ENCODE results near the gene SSNA1.

The SSNA1 gene

DNA sequence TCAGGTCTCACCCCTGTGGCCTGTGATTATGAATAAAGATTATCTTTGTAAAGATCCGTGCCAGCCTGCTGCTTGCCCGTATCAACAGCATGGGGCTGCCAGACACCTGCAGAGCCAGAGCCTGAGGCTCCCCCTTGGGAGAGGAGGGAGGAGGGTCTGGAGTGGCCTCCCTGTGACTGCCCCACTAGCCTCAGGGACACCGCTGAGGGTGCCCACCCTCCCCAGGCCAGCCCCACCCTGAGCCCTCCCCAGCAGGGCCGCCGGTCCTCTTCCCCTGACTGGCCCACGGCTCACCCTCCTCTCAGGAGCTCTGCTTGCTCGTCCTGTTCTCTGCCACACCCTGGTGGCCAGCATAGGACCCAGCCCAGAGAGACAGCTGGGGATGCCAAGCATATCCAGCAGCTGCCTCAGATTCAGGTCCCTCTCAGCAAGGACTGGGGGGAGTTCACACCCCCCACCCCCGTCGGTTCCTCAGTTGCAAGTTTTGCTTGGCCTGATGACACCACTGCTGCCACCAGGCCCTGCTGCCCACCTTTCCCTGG, 1.9 kb downstream of the SSNA1 start:
- DNase-seq (ENCODE audit: low spot score) (no peak), ATAC-seq (ENCODE audit: low read depth) (no peak)
- peaks cover 20% of the 10 kb centered on the region for H3K36me3 ChIP-seq (ENCODE audit: low read depth)
- no peak overlapping the region for H3K4me3 ChIP-seq (ENCODE audit: severe bottlenecking)
- TF ChIP-seq, protein P1, sequence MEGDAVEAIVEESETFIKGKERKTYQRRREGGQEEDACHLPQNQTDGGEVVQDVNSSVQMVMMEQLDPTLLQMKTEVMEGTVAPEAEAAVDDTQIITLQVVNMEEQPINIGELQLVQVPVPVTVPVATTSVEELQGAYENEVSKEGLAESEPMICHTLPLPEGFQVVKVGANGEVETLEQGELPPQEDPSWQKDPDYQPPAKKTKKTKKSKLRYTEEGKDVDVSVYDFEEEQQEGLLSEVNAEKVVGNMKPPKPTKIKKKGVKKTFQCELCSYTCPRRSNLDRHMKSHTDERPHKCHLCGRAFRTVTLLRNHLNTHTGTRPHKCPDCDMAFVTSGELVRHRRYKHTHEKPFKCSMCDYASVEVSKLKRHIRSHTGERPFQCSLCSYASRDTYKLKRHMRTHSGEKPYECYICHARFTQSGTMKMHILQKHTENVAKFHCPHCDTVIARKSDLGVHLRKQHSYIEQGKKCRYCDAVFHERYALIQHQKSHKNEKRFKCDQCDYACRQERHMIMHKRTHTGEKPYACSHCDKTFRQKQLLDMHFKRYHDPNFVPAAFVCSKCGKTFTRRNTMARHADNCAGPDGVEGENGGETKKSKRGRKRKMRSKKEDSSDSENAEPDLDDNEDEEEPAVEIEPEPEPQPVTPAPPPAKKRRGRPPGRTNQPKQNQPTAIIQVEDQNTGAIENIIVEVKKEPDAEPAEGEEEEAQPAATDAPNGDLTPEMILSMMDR (IDR thresholded peaks at IDR 0.05; ENCODE audit: poor library complexity, severe bottlenecking): no peak
- H3K27me3 ChIP-seq (ENCODE audit: insufficient read depth, poor library complexity, severe bottlenecking): no peaks in the 10 kb centered on the region
- H3K9me3 ChIP-seq (ENCODE audit: severe bottlenecking): no peaks in the 10 kb centered on the region
- no peak overlapping the region for H3K27ac ChIP-seq (ENCODE audit: poor library complexity, severe bottlenecking)
- H3K4me1 ChIP-seq (ENCODE audit: insufficient read depth, poor library complexity, severe bottlenecking): peaks cover 14% of the 10 kb centered on the region

DNA sequence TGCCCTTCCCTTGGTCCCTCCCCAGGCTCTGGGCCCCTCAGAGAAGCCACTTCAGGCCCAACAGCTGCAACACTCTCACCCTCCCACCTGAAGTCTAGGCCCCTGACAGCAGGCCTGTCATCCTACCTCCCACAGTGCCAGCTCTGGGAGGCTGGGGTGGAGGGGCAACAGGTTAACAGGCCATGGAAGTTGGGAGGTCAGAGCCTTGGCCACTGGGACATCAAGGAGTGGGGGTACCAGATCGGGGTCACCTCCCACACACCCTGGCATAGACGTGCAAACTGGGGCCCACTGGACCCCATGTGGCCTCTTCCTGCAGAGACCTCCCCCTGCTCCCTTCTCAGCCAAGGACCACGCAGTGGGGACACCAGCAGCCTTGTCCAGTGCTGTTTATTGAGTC, 2.8 kb downstream of the SSNA1 start:
- peaks cover 20% of the 10 kb centered on the region for H3K36me3 ChIP-seq (ENCODE audit: low read depth)
- TF ChIP-seq, protein P1 (IDR thresholded peaks at IDR 0.05; ENCODE audit: poor library complexity, severe bottlenecking): no peak
- no peak overlapping the region for H3K4me3 ChIP-seq (ENCODE audit: severe bottlenecking)
- H3K27me3 ChIP-seq (ENCODE audit: insufficient read depth, poor library complexity, severe bottlenecking): no peaks in the 10 kb centered on the region
- DNase-seq (ENCODE audit: low spot score) (no peak), ATAC-seq (ENCODE audit: low read depth) (no peak)
- H3K27ac ChIP-seq (ENCODE audit: poor library complexity, severe bottlenecking): no peak overlapping the region
- H3K9me3 ChIP-seq (ENCODE audit: severe bottlenecking): no peaks in the 10 kb centered on the region
- H3K4me1 ChIP-seq (ENCODE audit: insufficient read depth, poor library complexity, severe bottlenecking): peaks cover 15% of the 10 kb centered on the region

DNA sequence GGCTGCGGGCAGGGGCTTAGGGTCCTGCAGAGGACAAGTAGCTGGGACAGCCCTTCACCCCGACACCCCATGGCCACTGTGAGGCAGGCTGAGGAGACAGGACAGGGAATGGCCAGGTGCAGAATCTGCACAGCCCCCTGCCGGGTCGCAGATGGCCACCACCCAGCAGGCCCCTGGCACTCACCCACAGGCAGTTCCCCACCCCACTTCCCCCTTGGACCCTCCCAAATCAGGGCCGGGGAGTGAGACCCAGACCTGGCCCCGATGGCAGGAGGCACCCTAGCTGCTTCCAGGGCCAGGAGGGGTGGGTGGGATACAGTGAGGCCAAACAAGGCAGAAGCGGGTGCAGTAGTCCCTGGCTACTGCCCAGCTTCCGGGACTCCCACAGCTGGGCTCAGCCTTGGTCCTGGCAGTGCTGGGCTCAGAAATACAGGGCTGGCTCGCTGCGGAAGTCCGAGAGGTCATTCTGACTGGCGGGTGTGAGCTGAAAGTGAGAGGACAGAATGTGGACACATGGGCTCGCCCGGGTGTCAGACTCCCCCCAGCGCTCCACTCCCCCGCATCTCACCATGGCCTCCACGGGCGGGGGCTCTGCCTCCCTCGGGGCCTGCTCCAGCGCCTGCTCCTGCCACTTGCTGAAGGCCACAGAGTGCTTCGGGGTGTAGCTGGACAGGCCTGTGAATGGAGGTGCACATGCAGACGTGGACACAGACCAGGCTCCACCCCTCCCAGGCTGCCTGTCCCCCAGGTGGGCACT, 3.4 kb downstream of the SSNA1 start:
- Histone ChIP-seq H3K9me3 (ENCODE audit: severe bottlenecking) (no peaks in the 10 kb centered on the region), H3K27ac (ENCODE audit: poor library complexity, severe bottlenecking) (no peak overlapping the region), H3K27me3 (ENCODE audit: insufficient read depth, poor library complexity, severe bottlenecking) (no peaks in the 10 kb centered on the region), H3K4me3 (ENCODE audit: severe bottlenecking) (no peak overlapping the region), H3K36me3 (ENCODE audit: low read depth) (peaks cover 18% of the 10 kb centered on the region), H3K4me1 (ENCODE audit: insufficient read depth, poor library complexity, severe bottlenecking) (peaks cover 15% of the 10 kb centered on the region)
- DNase-seq (ENCODE audit: low spot score): no peak
- no peak for ATAC-seq (ENCODE audit: low read depth)
- TF ChIP-seq, protein P1 (IDR thresholded peaks at IDR 0.05; ENCODE audit: poor library complexity, severe bottlenecking): no peak

DNA sequence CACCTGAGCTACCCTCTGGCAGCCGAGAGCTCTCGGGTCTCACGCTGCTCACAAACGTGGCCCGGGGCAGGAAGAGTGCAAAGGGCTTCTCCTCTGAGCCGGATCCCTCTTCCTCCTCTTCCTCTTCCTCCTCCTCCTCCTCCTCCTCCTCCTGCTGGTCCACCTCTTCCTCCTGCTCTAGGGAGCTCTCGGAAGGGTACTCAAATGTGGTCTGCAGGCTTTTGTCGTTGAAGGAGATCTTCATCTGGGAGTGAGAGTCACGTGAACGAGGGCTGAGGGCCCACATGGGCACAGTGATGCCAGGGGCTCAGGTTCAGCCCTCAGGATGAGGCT, 3.9 kb downstream of the SSNA1 start:
- TF ChIP-seq, protein P1 (IDR thresholded peaks at IDR 0.05; ENCODE audit: poor library complexity, severe bottlenecking): no peak
- no peak overlapping the region for H3K4me3 ChIP-seq (ENCODE audit: severe bottlenecking)
- ATAC-seq (ENCODE audit: low read depth) (no peak), DNase-seq (ENCODE audit: low spot score) (no peak)
- H3K9me3 ChIP-seq (ENCODE audit: severe bottlenecking): no peaks in the 10 kb centered on the region
- H3K27me3 ChIP-seq (ENCODE audit: insufficient read depth, poor library complexity, severe bottlenecking): no peaks in the 10 kb centered on the region
- peaks cover 12% of the 10 kb centered on the region for H3K36me3 ChIP-seq (ENCODE audit: low read depth)
- no peak overlapping the region for H3K27ac ChIP-seq (ENCODE audit: poor library complexity, severe bottlenecking)
- H3K4me1 ChIP-seq (ENCODE audit: insufficient read depth, poor library complexity, severe bottlenecking): peaks cover 11% of the 10 kb centered on the region

DNA sequence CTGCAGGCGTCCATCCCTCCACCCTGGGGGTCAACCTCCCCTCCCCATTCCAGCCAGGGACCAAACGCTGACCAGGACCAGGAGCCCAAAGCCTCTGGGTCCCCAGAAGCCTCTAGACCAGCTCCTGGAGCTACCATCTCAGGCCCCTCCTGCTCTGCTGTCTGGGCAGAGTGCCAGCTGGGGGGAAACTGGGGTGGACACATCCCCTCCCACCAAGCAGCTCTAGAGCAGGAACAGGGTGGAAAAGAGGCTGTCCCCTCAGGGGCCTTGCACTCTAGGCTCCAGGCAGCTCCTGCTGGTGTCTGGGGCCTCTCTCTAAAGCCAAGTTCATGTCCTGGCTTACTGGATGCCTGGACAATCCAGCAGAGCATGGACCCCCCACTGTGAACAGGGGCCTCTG, 4.4 kb downstream of the SSNA1 start:
- DNase-seq (ENCODE audit: low spot score) (no peak), ATAC-seq (ENCODE audit: low read depth) (no peak)
- Histone ChIP-seq H3K4me1 (ENCODE audit: insufficient read depth, poor library complexity, severe bottlenecking) (peaks cover 11% of the 10 kb centered on the region), H3K36me3 (ENCODE audit: low read depth) (peaks cover 11% of the 10 kb centered on the region; the same call in 1 of the 2 replicates), H3K4me3 (ENCODE audit: severe bottlenecking) (no peak overlapping the region), H3K27ac (ENCODE audit: poor library complexity, severe bottlenecking) (no peak overlapping the region), H3K9me3 (ENCODE audit: severe bottlenecking) (no peaks in the 10 kb centered on the region), H3K27me3 (ENCODE audit: insufficient read depth, poor library complexity, severe bottlenecking) (no peaks in the 10 kb centered on the region)
- TF ChIP-seq, protein P1 (IDR thresholded peaks at IDR 0.05; ENCODE audit: poor library complexity, severe bottlenecking): no peak
